HG02885 (cell line): ENCODE measurements around the gene HMOX2.

Experiments
- ATAC-seq: cut with Tn5 transposase; IDR thresholded peaks from one replicate; pipeline ENCODE4 v1.9.1; 2021; ENCODE audit warnings: mild to moderate bottlenecking; ENCODE audit not compliant: unreplicated experiment, poor library complexity

The HMOX2 gene

GRCh38 chr16:4520913-4521312 lies 44.7 kb downstream of the HMOX2 start:
- no peak for ATAC-seq

GRCh38 chr16:4522051-4522581 lies 45.9 kb downstream of the HMOX2 start:
- no peak for ATAC-seq

GRCh38 chr16:4523686-4524085 lies 47.5 kb downstream of the HMOX2 start:
- no peak for ATAC-seq

GRCh38 chr16:4524571-4524970 lies 48.4 kb downstream of the HMOX2 start:
- no peak for ATAC-seq

GRCh38 chr16:4525069-4525468 lies 48.9 kb downstream of the HMOX2 start:
- no peak for ATAC-seq

- ATAC-seq, result no peak
Observed at GRCh38 chr16:4525634-4526277, 49.6 kb downstream of the HMOX2 start.

- ATAC-seq, result no peak
Observed at GRCh38 chr16:4529085-4530060, 53.2 kb downstream of the HMOX2 start.

- no peak for ATAC-seq
Observed at GRCh38 chr16:4531811-4532210, 55.6 kb downstream of the HMOX2 start.

- no peak for ATAC-seq
Observed at GRCh38 chr16:4532238-4532637, 56.0 kb downstream of the HMOX2 start.

- no peak for ATAC-seq
Observed at GRCh38 chr16:4533490-4533889, 57.3 kb downstream of the HMOX2 start.

GRCh38 chr16:4534151-4534790 lies 58.1 kb downstream of the HMOX2 start:
- no peak for ATAC-seq

GRCh38 chr16:4535627-4536108 lies 59.5 kb downstream of the HMOX2 start:
- ATAC-seq, result no peak

- no peak for ATAC-seq
Observed at GRCh38 chr16:4536391-4537106, 60.4 kb downstream of the HMOX2 start.

GRCh38 chr16:4537376-4538343 lies 61.5 kb downstream of the HMOX2 start:
- peak; percentile 25 for ATAC-seq

GRCh38 chr16:4538350-4539235 lies 62.4 kb downstream of the HMOX2 start, which contains the start of gene CDIP1:
Gene CDIP1, minus strand, starts transcription at chr16:4538773. Its CDS starts 24,643 bp downstream, at chr16:4514130.
- ATAC-seq, result peak; percentile 81

GRCh38 chr16:4539716-4540284 lies 63.6 kb downstream of the HMOX2 start:
- ATAC-seq, result no peak

GRCh38 chr16:4544473-4544872 lies 68.3 kb downstream of the HMOX2 start:
- ATAC-seq, result no peak
